HepG2 (cell line): ENCODE results near the gene DSC3. TPM values are rescaled to one million over a fixed set of nuclear protein-coding genes. Genes with fewer than 3 reads are reported as not detected.
A peak's percentile ranks its signal among the peaks of the same experiment; 100 is the strongest.

Experiments used
- CBFB ChIP-seq: sonication (generic); formaldehyde crosslinking; IDR thresholded peaks from 2 replicates; pipeline ENCODE4 v1.4.0; 2020; ENCODE audit warnings: missing genetic modification reagents
- ESRRA ChIP-seq: sonication (generic); formaldehyde crosslinking; IDR thresholded peaks from 2 replicates; pipeline ENCODE4 v1.5.1; 2020; ENCODE audit warnings: mild to moderate bottlenecking, low read depth, missing genetic modification reagents
- FOSL2 ChIP-seq: sonication (generic); formaldehyde crosslinking; IDR thresholded peaks from 2 replicates; pipeline ENCODE4 v1.4.0; 2020; ENCODE audit warnings: missing genetic modification reagents
- IRF9 ChIP-seq: sonication (generic); formaldehyde crosslinking; IDR thresholded peaks from 2 replicates; pipeline ENCODE4 v1.8.0; 2022; ENCODE audit warnings: missing genetic modification reagents, mild to moderate bottlenecking, borderline replicate concordance
- PPARG ChIP-seq: conservative IDR thresholded peaks from 2 replicates; pipeline ENCODE4 v1.6.1; 2016; ENCODE audit warnings: missing biosample characterization, missing genetic modification reagents
- SNRNP70 ChIP-seq: fragments of 200-400 bp; formaldehyde crosslinking; IDR thresholded peaks from 2 replicates; pipeline ENCODE4 v1.6.1; 2017; ENCODE audit warnings: mild to moderate bottlenecking, low read depth, low read length, moderate library complexity
- SOX6 ChIP-seq, 2 experiments: fragments of 450-650 bp in 1 of 2; sonication (generic) in 1 of 2; formaldehyde crosslinking in 1 of 2; IDR thresholded peaks; 2 replicates each; pipeline versions ENCODE4 v1.4.0 to v1.6.1; 2017 to 2020; ENCODE audit warnings: antibody characterized with exemption in 1 of 2, mild to moderate bottlenecking in 1 of 2, missing genetic modification reagents in 1 of 2
- SSRP1 ChIP-seq: IDR thresholded peaks from 2 replicates; pipeline ENCODE4 v1.6.1; 2016; ENCODE audit warnings: control low read depth
- UBTF ChIP-seq: sonication (generic); formaldehyde crosslinking; IDR thresholded peaks from 2 replicates; pipeline ENCODE4 v1.4.0; 2020; ENCODE audit warnings: mild to moderate bottlenecking, missing genetic modification reagents
- ZBTB39 ChIP-seq: sonication (generic); formaldehyde crosslinking; IDR thresholded peaks from 2 replicates; pipeline ENCODE4 v1.5.0; 2020; ENCODE audit warnings: missing genetic modification reagents
- ZNF382 ChIP-seq: sonication (generic); formaldehyde crosslinking; IDR thresholded peaks from 2 replicates; pipeline ENCODE4 v1.5.0; 2020; ENCODE audit warnings: missing genetic modification reagents, mild to moderate bottlenecking, borderline replicate concordance
- ZNF687 ChIP-seq: sonication (generic); formaldehyde crosslinking; IDR thresholded peaks from 2 replicates; pipeline ENCODE4 v1.5.1; 2020; ENCODE audit warnings: mild to moderate bottlenecking, missing genetic modification reagents, moderate library complexity
- polyA plus RNA-seq, 8 experiments: library from polyadenylated mRNA; depleted of rRNA in 3 of 8; stranded (reverse) in 7 of 8; unstranded in 1 of 8; fragments of >200 nt; fragmentation: Illumina TruSeq in 4 of 8; extraction: Trizol in 4 of 8; gene quantifications; 2 replicates each; pipeline versions ENCODE4 v1.2.1 to v1.2.3, GENCODE V29; 2011 to 2016; ENCODE audit warnings: low read depth in 4 of 8, missing spikeins in 1 of 8, mixed read lengths in 1 of 8; ENCODE audit not compliant: insufficient read depth in 1 of 8
- total RNA-seq, 5 experiments: library from RNA; depleted of rRNA; stranded (reverse); fragments of >200 nt; fragmentation: Illumina TruSeq; extraction: Trizol; gene quantifications; 2 replicates each; pipeline ENCODE4 v1.2.3, GENCODE V29; 2016; ENCODE audit warnings: low read depth in 1 of 5
- TF ChIP-seq, protein P1 (sequence below): sonication (generic); formaldehyde crosslinking; IDR thresholded peaks from 2 replicates; pipeline ENCODE4 v1.4.0; 2020; ENCODE audit warnings: mild to moderate bottlenecking, missing genetic modification reagents

DSC3 gene
- total and polyA plus RNA-seq, 2 of the 13 experiments (the other 11 are each of a cell fraction or from before 2014, with no cell fraction given): 0.05 to 0.38 TPM

DNA sequence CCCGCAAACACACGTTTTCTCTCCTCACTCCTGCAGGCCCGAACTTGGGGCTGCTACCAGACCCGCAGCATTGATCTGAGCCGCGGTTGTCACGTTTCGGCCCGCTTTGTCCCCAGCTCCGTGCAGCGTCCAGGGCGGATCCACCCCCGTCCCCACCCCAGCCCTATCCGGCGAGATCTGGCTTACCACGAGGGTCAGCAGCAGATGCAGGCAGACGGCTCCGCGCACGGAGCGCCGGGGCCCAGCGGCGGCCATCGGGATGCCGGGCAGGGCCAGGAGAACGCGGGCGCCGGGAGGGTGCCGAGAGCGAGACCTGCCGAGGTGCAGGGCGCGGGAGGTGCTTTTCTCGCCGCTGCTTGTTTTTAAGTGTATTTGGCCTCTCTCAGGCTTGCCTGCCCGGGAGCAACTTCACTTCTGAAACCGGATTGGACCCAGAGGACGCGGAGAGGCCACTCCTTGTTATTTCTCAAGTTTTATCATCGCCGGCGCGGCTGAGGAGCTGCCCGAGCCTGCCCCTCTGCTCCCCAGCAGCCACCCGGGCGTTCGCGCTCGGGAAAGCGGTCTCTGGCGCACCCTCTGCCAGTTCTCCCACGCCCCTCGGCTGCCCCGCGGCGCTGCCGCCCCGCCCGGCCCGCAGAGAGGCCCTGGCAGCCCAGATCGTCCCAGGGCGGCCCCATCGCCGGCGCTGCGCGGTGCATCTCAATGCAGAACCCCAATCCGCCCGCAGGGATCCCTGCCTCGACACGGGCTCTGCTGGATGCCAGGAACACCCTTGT, at the start of gene DSC3 (continued):
- no peak for TF ChIP-seq SSRP1 (CRISPR knock-in tag)
- TF ChIP-seq PPARG (CRISPR knock-in tag): no peak
- TF ChIP-seq, protein P1, sequence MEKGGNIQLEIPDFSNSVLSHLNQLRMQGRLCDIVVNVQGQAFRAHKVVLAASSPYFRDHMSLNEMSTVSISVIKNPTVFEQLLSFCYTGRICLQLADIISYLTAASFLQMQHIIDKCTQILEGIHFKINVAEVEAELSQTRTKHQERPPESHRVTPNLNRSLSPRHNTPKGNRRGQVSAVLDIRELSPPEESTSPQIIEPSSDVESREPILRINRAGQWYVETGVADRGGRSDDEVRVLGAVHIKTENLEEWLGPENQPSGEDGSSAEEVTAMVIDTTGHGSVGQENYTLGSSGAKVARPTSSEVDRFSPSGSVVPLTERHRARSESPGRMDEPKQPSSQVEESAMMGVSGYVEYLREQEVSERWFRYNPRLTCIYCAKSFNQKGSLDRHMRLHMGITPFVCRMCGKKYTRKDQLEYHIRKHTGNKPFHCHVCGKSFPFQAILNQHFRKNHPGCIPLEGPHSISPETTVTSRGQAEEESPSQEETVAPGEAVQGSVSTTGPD: no peak
- TF ChIP-seq FOSL2 (CRISPR knock-in tag): no peak
- peak; percentile 51; the same call in 1 of the 2 replicates for TF ChIP-seq IRF9
- no peak for TF ChIP-seq ZBTB39
- TF ChIP-seq UBTF (CRISPR knock-in tag): peak; percentile 63; the same call in 1 of the 2 replicates
- no peak for TF ChIP-seq SOX6 (IDR thresholded peaks at IDR 0.05)
- TF ChIP-seq SOX6 (CRISPR knock-in tag; IDR thresholded peaks at IDR 0.05): no peak
- no peak for TF ChIP-seq ESRRA (CRISPR knock-in tag)
- TF ChIP-seq CBFB (CRISPR knock-in tag): no peak
- peak; percentile 48; the same call in 1 of the 2 replicates for TF ChIP-seq ZNF687
- no peak for TF ChIP-seq SNRNP70
- TF ChIP-seq ZNF382 (CRISPR knock-in tag): no peak
